ENCODE data around the gene CHIA.

- TF ChIP-seq CTCF (IDR thresholded peaks at IDR 0.05), result no peak
- TF ChIP-seq POLR2A (IDR thresholded peaks at IDR 0.05), result no peak
Measured at GRCh38 chr1:111256988-111257658, 33.5 kb upstream of the CHIA start.
